GDM1 (cell line): ENCODE measurements around the gene SOX2.
"Not testable (repeated sequence)": the region's sequence is repeated elsewhere in the genome, so short reads cannot be mapped to it uniquely, and the experiment has no call there.

Experiments used
- DNase-seq: peaks from one replicate; lab custom pipeline; 2025; lab: John Stamatoyannopoulos, UW

Gene SOX2

DNA sequence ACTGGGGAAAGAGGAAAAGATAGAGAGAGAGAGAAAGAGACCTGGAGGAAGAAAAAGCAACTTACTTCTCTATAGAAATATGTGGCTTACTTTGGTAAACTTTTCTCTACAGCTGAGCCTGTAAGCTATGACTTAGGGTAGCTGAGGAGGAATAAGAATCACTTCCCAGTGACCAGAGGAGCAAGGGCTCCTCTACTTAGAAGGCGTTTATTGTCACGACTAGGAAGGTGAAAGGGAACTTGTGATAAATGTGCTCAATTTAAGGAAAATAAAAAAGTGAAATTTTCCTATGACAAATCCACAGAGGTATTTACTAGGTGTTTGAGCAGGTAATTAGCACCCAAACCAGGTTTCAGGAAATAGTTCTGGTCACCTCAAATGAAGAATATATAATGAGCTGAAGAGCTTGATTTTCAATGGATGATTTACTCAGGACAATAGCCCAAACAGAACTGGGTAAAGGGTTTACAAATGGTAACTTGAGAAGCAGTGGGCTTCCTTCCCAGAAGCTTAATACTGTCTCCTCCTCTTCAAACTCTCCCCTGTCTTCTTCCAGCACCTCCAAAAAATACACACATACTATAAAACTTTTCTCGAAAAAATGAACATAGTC lies 46.1 kb downstream of the SOX2 start:
- DNase-seq, result no peak

DNA sequence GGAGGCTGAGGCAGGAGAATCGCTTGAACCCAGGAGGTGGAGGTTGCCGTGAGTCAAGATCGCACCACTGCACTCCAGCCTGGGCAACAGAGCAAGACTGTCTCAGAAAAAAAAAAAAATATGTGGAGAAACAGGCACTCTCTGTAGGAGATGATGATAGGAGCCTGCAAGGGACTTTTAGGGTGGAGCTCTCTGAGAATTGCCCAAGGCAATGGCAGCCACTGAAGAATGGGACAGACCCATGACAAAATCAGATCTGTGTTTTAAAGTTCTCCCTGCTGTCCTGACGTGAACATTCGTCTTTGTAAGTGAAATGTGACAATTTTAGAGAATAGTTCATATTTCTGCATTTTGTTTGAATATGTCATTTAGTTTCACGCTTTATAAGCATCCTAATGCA lies 50.2 kb downstream of the SOX2 start:
- no peak for DNase-seq

DNA sequence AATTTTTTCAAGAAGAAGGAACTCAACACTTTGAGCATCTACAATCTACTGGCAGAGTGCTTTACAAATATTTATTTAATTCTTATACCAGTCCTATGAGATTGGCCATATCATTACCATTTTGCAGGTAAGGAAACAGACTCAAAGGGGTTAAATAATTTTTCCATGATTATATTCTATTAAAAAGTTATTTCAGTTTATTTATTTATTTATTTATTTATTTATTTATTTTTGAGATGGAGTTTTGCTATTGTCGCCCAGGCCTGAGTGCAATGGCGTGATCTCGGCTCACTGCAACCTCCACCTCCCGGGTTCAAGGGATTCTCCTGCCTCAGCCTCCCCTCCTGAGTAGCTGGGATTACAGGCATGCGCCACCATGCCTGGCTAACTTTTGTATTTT lies 52.3 kb downstream of the SOX2 start:
- DNase-seq, result not testable (repeated sequence)
